Uterus (tissue), 2 donors: Measurements from ENCODE around the gene CDC20.

Experiments used
- CTCF ChIP-seq, 4 experiments: fragments of 200-600 bp in 2 of 4; fragments of 450-650 bp in 2 of 4; sonication (generic) in 2 of 4; IDR thresholded peaks; one replicate each; pipeline ENCODE4 v1.5.1; 2016 to 2019; ENCODE audit warnings: antibody characterized with exemption in 4 of 4, mild to moderate bottlenecking in 2 of 4, moderate library complexity in 1 of 4
- POLR2A ChIP-seq, 2 donors: fragments of 450-650 bp; IDR thresholded peaks; one replicate each; pipeline ENCODE4 v1.6.1; 2016; ENCODE audit warnings: antibody characterized with exemption in 2 of 2, mild to moderate bottlenecking in 1 of 2, moderate library complexity in 1 of 2

- TF ChIP-seq POLR2A (IDR thresholded peaks at IDR 0.05) (no peak), CTCF (IDR thresholded peaks at IDR 0.05) (no peak)
Observed at GRCh38 chr1:43352881-43353280, 5.9 kb upstream of the CDC20 start.
